Panc1 (cell line): ENCODE measurements around the gene ERC2. TPM values are rescaled to one million over a fixed set of nuclear protein-coding genes. Genes with fewer than 3 reads are reported as not detected.

Experiments
- ATAC-seq: fragments of 200-7000 bp; cut with Tn5 transposase; 2 replicates; pipeline ENCODE4 v1.9.1; 2020; ENCODE audit warnings: mild to moderate bottlenecking, moderate library complexity
- BruUV-seq: library from RNA; stranded (reverse); fragments of 400-500 nt; replicated peaks from 2 replicates; lab custom pipeline; 2021; lab: Mats Ljungman, UMichigan
- CTCF ChIA-PET: fragments of 300-600 bp; sonication (Branson Sonifier 250); formaldehyde crosslinking; loops from one replicate; lab custom pipeline; 2022; ENCODE audit warnings: antibody characterized with exemption; lab: Charles Lee
- POLR2A ChIA-PET: fragments of 300-600 bp; sonication (Branson Sonifier 250); formaldehyde crosslinking; loops from one replicate; lab custom pipeline; 2022; ENCODE audit warnings: antibody characterized with exemption; lab: Charles Lee
- DNase-seq: peaks from one replicate; pipeline ENCODE4 v3.0.0-alpha.2; 2010; ENCODE audit warnings: low read depth, low spot score
- H3K27ac ChIP-seq: 2 replicates; pipeline ENCODE4 v1.5.1; 2011; ENCODE audit warnings: mild to moderate bottlenecking, low read length, inconsistent platforms
- H3K27me3 ChIP-seq: fragments of 200-500 bp; sonication (Bioruptor generic); 2 replicates; pipeline ENCODE4 v1.6.0; 2014; ENCODE audit warnings: low read length, inconsistent platforms; ENCODE audit not compliant: control insufficient read depth, insufficient read depth
- H3K36me3 ChIP-seq: fragments of 200-500 bp; sonication (Bioruptor generic); 2 replicates; pipeline ENCODE4 v1.5.1; 2014; ENCODE audit warnings: inconsistent platforms, mild to moderate bottlenecking, low read length, moderate library complexity; ENCODE audit not compliant: control insufficient read depth, insufficient read depth
- H3K4me1 ChIP-seq: 2 replicates; pipeline ENCODE4 v1.5.1; 2011; ENCODE audit warnings: inconsistent platforms, mild to moderate bottlenecking, low read length, moderate library complexity; ENCODE audit not compliant: control insufficient read depth, insufficient read depth
- H3K4me3 ChIP-seq, 2 experiments: 2 replicates each; pipeline ENCODE4 v1.5.1; 2011 to 2012; ENCODE audit warnings: low read depth in 2 of 2, low read length in 2 of 2, mild to moderate bottlenecking in 2 of 2, inconsistent platforms in 1 of 2, moderate library complexity in 1 of 2
- H3K9me3 ChIP-seq: fragments of 200-500 bp; sonication (Bioruptor generic); 2 replicates; pipeline ENCODE4 v1.5.1; 2014; ENCODE audit warnings: low read depth, mild to moderate bottlenecking, inconsistent platforms, low read length, moderate library complexity; ENCODE audit not compliant: control insufficient read depth, insufficient read depth
- REST ChIP-seq, 2 experiments: IDR thresholded peaks; 2 replicates each; pipeline ENCODE4 v1.6.1; 2011 to 2012; ENCODE audit warnings: low read depth in 2 of 2, control low read depth in 1 of 2, low read length in 1 of 2, mild to moderate bottlenecking in 1 of 2, moderate library complexity in 1 of 2; ENCODE audit not compliant: insufficient read depth in 1 of 2
- TCF7L2 ChIP-seq: IDR thresholded peaks from 2 replicates; pipeline ENCODE4 v1.6.1; 2011; ENCODE audit warnings: mild to moderate bottlenecking, low read depth, low read length, inconsistent platforms
- in situ Hi-C: cut with HindIII; loops from 2 replicates; pipeline ENCODE4 v1.10.0; 2016; ENCODE audit warnings: low sequenced_read_pairs, low pct_unique_long_range_greater_than_20kb
- intact Hi-C: fragments of 100-400 bp; cut with micrococcal nuclease; formaldehyde crosslinking; loops from one replicate; pipeline ENCODE4 v1.10.0; 2022; ENCODE audit not compliant: unreplicated experiment
- total RNA-seq: library from RNA; stranded (reverse); gene quantifications from one replicate; pipeline ENCODE4 v1.2.1, GENCODE V29; 2021; ENCODE audit not compliant: unreplicated experiment
- TF ChIP-seq, protein P1 (sequence below): fragments of 450-650 bp; IDR thresholded peaks from 2 replicates; pipeline ENCODE4 v1.5.1; 2017; ENCODE audit warnings: mild to moderate bottlenecking

Gene ERC2
- total RNA-seq, 1 experiment from 2014 or later: 0.33 TPM

DNA sequence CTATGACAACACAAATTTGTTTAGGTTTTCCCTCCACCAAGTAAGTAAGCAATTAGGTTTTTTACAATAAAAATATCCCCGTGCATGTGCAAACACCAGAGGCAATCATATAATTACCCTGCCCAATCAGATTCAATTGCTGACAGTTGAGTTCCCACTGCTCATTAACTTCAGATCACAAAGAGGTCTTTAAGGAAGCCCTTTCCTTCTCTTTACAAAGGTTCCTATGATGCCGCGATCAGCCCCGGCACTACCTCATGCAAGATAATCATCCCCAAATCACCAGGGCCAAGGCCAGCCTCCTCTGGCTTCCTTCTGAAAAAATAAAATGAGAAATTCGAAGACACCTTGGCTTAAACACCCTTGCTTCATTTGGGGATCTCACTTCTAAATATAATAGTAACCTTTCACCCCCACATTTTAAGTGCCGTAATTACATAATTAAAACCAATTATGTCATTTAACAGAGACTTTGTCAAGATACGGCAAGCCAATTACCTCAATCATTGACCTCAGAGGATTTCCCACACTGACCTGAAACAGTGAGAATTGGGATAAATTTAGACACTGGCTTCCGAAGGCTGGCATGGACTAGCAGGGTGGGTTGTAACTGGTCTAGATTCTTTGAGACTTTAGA lies 859.8 kb downstream of the ERC2 start:
- ChIA-PET POLR2A (no interaction called here), CTCF (no interaction called here)
- no peaks in the 10 kb centered on the region for H3K36me3 ChIP-seq
- no peak overlapping the region for H3K27ac ChIP-seq
- no peak for TF ChIP-seq REST (IDR thresholded peaks at IDR 0.05; ENCODE audit: insufficient read depth in 1 of 2, low read depth in 2 of 2, low read length in 1 of 2)
- no peaks in the 10 kb centered on the region for H3K27me3 ChIP-seq
- BruUV-seq: no TSS peak
- DNase-seq (no peak), ATAC-seq (no peak)
- in situ Hi-C loops (no loop called here), intact Hi-C loops (no loop called here)
- H3K4me3 ChIP-seq: no peak overlapping the region
- no peaks in the 10 kb centered on the region for H3K4me1 ChIP-seq
- no peaks in the 10 kb centered on the region for H3K9me3 ChIP-seq

DNA sequence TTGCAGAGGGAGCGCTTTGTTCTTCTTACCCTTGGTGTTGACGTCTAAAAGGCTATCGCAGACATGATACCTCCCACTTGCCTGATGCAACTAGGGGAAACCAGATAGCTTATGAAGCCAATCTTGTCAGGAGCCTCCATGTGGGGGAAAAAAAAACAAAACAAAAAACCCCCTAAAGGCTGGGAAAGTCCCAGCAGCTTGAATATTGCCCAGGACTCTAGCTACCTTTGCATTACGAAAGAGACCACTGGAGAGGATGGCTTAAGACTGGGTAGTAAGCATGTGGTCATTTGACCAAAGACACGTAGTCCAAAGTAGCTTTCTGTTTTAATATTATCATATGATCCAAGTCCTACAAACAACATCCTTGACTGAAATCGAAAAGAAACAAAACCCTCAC lies 860.4 kb downstream of the ERC2 start:
- no peak overlapping the region for H3K4me3 ChIP-seq
- ChIA-PET CTCF (no interaction called here), POLR2A (no interaction called here)
- DNase-seq (no peak), ATAC-seq (no peak)
- H3K4me1 ChIP-seq: no peaks in the 10 kb centered on the region
- TF ChIP-seq REST (IDR thresholded peaks at IDR 0.05; ENCODE audit: insufficient read depth in 1 of 2, low read depth in 2 of 2, low read length in 1 of 2) (no peak), TCF7L2 (no peak)
- TF ChIP-seq, protein P1, sequence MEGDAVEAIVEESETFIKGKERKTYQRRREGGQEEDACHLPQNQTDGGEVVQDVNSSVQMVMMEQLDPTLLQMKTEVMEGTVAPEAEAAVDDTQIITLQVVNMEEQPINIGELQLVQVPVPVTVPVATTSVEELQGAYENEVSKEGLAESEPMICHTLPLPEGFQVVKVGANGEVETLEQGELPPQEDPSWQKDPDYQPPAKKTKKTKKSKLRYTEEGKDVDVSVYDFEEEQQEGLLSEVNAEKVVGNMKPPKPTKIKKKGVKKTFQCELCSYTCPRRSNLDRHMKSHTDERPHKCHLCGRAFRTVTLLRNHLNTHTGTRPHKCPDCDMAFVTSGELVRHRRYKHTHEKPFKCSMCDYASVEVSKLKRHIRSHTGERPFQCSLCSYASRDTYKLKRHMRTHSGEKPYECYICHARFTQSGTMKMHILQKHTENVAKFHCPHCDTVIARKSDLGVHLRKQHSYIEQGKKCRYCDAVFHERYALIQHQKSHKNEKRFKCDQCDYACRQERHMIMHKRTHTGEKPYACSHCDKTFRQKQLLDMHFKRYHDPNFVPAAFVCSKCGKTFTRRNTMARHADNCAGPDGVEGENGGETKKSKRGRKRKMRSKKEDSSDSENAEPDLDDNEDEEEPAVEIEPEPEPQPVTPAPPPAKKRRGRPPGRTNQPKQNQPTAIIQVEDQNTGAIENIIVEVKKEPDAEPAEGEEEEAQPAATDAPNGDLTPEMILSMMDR: no peak
- intact Hi-C loops (no loop called here), in situ Hi-C loops (no loop called here)
- no peaks in the 10 kb centered on the region for H3K9me3 ChIP-seq
- H3K36me3 ChIP-seq: no peaks in the 10 kb centered on the region
- no peaks in the 10 kb centered on the region for H3K27me3 ChIP-seq
- BruUV-seq: no TSS peak
- no peak overlapping the region for H3K27ac ChIP-seq
